Measurements from ENCODE around the gene NDUFAF5. TPM values are rescaled to one million over a fixed set of nuclear protein-coding genes. Genes with fewer than 3 reads are reported as not detected.
A peak's percentile ranks its signal among the peaks of the same experiment; 100 is the strongest.

NDUFAF5 gene
- total and polyA plus RNA-seq, 8 donors: 6.6 to 21.9 (median 9.9) TPM

GRCh38 chr20:13786143-13786828, 1.5 kb downstream of the NDUFAF5 start:
- H3K9me3 ChIP-seq: no peaks in the 10 kb centered on the region
- no peaks in the 10 kb centered on the region for H3K27me3 ChIP-seq
- WGBS, 2 donors: 56 to 64% methylated on average over 8 of the region's 8 CpGs
- no peak for ATAC-seq
- no peak overlapping the region for H3K27ac ChIP-seq
- peaks cover 0 to 28% (median 22%) of the 10 kb centered on the region in 3 donors for H3K4me1 ChIP-seq
- FAIRE-seq: no peak
- TF ChIP-seq CTCF (IDR thresholded peaks at IDR 0.05): no peak
- no peak for DNase-seq
- H3K4me3 ChIP-seq: peak overlapping the region in 2 of 4 donors; percentile 59 to 80
- H3K36me3 ChIP-seq: no peaks in the 10 kb centered on the region
- intact Hi-C loops (cut with DNase I): no loop called here

- DNase-seq (peak in 3 of 6 donors; percentile 26 to 49 (median 33)), FAIRE-seq (no peak), ATAC-seq (peak; percentile 53 to 57 (median 55))
- 1 to 3% methylated on average over 1 of the region's 1 CpG for WGBS, 2 donors
- intact Hi-C loops (cut with DNase I): no loop called here
- TF ChIP-seq CTCF (IDR thresholded peaks at IDR 0.05): peak in 3 of 4 donors; percentile 20 to 28 (median 22)
- no peak overlapping the region for H3K4me3 ChIP-seq
- H3K27me3 ChIP-seq: no peaks in the 10 kb centered on the region
- peak overlapping the region in 1 of 4 donors; percentile 57 for H3K27ac ChIP-seq
- no peaks in the 10 kb centered on the region for H3K9me3 ChIP-seq
- peaks cover 0 to 5% (median 0%) of the 10 kb centered on the region in 3 donors for H3K36me3 ChIP-seq
- H3K4me1 ChIP-seq: peaks cover 0 to 26% (median 22%) of the 10 kb centered on the region in 3 donors
Measured at GRCh38 chr20:13788167-13788834, 3.5 kb downstream of the NDUFAF5 start.

GRCh38 chr20:13790708-13791107, 5.9 kb downstream of the NDUFAF5 start:
- FAIRE-seq (no peak), ATAC-seq (no peak), DNase-seq (no peak)
- Histone ChIP-seq H3K27me3 (no peaks in the 10 kb centered on the region), H3K36me3 (peaks cover 0 to 16% (median 8%) of the 10 kb centered on the region in 3 donors), H3K4me3 (no peak overlapping the region), H3K9me3 (no peaks in the 10 kb centered on the region), H3K4me1 (peaks cover 0 to 20% (median 18%) of the 10 kb centered on the region in 3 donors), H3K27ac (no peak overlapping the region)
- 56 to 64% methylated on average over 2 of the region's 2 CpGs for WGBS, 2 donors
- no peak for TF ChIP-seq CTCF (IDR thresholded peaks at IDR 0.05)
- intact Hi-C loops (cut with DNase I): no loop called here

GRCh38 chr20:13791540-13792459, 7.0 kb downstream of the NDUFAF5 start:
- FAIRE-seq: no peak
- no peak for TF ChIP-seq CTCF (IDR thresholded peaks at IDR 0.05)
- no peak for DNase-seq
- Histone ChIP-seq H3K36me3 (peaks cover 0 to 26% (median 14%) of the 10 kb centered on the region in 3 donors), H3K27me3 (no peaks in the 10 kb centered on the region), H3K27ac (no peak overlapping the region), H3K4me1 (peaks cover 0 to 15% (median 12%) of the 10 kb centered on the region in 3 donors), H3K4me3 (no peak overlapping the region), H3K9me3 (no peaks in the 10 kb centered on the region)
- intact Hi-C loops (cut with DNase I): no loop called here
- no peak for ATAC-seq
- WGBS, 2 donors: 94 to 97% methylated on average over 2 of the region's 2 CpGs

All from pancreas (tissue), 10 donors.